HG03095 (cell line): Measurements from ENCODE around the gene ACOT9.
"Not testable (repeated sequence)": the region's sequence is repeated elsewhere in the genome, so short reads cannot be mapped to it uniquely, and the experiment has no call there.

Experiments
- ATAC-seq: cut with Tn5 transposase; IDR thresholded peaks from one replicate; pipeline ENCODE4 v1.9.1; 2021; ENCODE audit warnings: moderate library complexity; ENCODE audit not compliant: unreplicated experiment

Gene ACOT9

GRCh38 chrX:23765868-23766267 lies 22.8 kb upstream of the ACOT9 start:
- no peak for ATAC-seq

- no peak for ATAC-seq
Measured at GRCh38 chrX:23765449-23765848, 22.4 kb upstream of the ACOT9 start.

- ATAC-seq: no peak
Measured at GRCh38 chrX:23764188-23764984, 21.3 kb upstream of the ACOT9 start.

GRCh38 chrX:23759821-23760220 lies 16.7 kb upstream of the ACOT9 start:
- no peak for ATAC-seq

- ATAC-seq: peak; percentile 71
Measured at GRCh38 chrX:23756165-23756564, 13.1 kb upstream of the ACOT9 start.

GRCh38 chrX:23754664-23755063 lies 11.6 kb upstream of the ACOT9 start:
- no peak for ATAC-seq

GRCh38 chrX:23752740-23753415 lies 9.8 kb upstream of the ACOT9 start:
- ATAC-seq: no peak

- no peak for ATAC-seq
Measured at GRCh38 chrX:23749576-23749975, 6.5 kb upstream of the ACOT9 start.

- ATAC-seq: no peak
Measured at GRCh38 chrX:23749129-23749528, 6.1 kb upstream of the ACOT9 start.

- ATAC-seq: no peak
Measured at GRCh38 chrX:23745786-23746185, 2.7 kb upstream of the ACOT9 start.

GRCh38 chrX:23743623-23743971 lies 521 bp upstream of the ACOT9 start:
- ATAC-seq: not testable (repeated sequence)

GRCh38 chrX:23742174-23742696 lies 841 bp downstream of the ACOT9 start:
- ATAC-seq: no peak

GRCh38 chrX:23737413-23737812 lies 5.7 kb downstream of the ACOT9 start:
- ATAC-seq: no peak

- no peak for ATAC-seq
Measured at GRCh38 chrX:23736030-23736429, 7.0 kb downstream of the ACOT9 start.

- peak; percentile 82 for ATAC-seq
Measured at GRCh38 chrX:23732704-23733103, 10.4 kb downstream of the ACOT9 start.

GRCh38 chrX:23731951-23732350 lies 11.1 kb downstream of the ACOT9 start:
- ATAC-seq: no peak

GRCh38 chrX:23729214-23729613 lies 13.9 kb downstream of the ACOT9 start:
- ATAC-seq: no peak

GRCh38 chrX:23727206-23727605 lies 15.9 kb downstream of the ACOT9 start:
- ATAC-seq: no peak

GRCh38 chrX:23726191-23726590 lies 16.9 kb downstream of the ACOT9 start:
- ATAC-seq: no peak

- no peak for ATAC-seq
Measured at GRCh38 chrX:23720117-23720677, 22.9 kb downstream of the ACOT9 start.

- ATAC-seq: no peak
Measured at GRCh38 chrX:23705235-23705634, 37.8 kb downstream of the ACOT9 start.

- ATAC-seq: no peak
Measured at GRCh38 chrX:23704673-23705206, 38.3 kb downstream of the ACOT9 start.
